Measurements from ENCODE around the gene SMYD1.
A peak's percentile ranks its signal among the peaks of the same experiment; 100 is the strongest.

Gene SMYD1

DNA sequence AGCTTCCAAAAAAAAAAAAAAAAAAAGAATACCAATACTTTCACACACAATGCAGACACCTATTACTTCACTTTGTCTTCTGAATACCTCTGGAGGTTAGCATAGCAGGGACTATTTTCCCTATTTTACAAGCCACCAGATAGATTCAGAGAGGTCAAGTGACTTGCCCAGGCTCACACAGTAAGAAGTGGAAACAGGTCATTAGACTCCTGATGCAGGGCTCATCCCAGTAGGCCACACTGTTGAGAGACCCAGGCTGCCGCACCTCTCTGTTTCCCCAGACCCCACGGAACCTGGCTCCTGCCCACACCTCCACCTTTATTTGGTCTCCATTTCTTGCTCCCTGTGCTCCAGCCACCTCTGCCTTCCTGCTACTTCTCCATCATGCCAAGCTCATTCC lies 19.4 kb downstream of the SMYD1 start:
- no peak for DNase-seq (ENCODE audit: low read depth in 2 of 3, low spot score in 1 of 3)

DNA sequence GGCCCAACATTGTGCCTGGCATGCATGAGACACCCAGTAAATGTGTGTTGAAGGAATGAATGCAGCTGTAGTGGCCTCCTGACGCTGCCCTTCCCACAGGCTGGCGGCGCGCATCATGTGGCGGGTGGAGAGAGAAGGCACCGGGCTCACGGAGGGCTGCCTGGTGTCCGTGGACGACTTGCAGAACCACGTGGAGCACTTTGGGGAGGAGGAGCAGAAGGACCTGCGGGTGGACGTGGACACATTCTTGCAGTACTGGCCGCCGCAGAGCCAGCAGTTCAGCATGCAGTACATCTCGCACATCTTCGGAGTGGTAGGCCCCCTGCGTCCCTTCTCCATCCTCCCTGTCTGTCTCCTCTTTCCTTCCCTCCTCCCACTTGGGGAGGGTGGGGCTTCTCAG lies 20.1 kb downstream of the SMYD1 start:
- no peak for DNase-seq (ENCODE audit: low read depth in 2 of 3, low spot score in 1 of 3)

GRCh38 chr2:88088999-88089398 lies 21.4 kb downstream of the SMYD1 start:
- no peak for DNase-seq (ENCODE audit: low read depth in 2 of 3, low spot score in 1 of 3)

DNA sequence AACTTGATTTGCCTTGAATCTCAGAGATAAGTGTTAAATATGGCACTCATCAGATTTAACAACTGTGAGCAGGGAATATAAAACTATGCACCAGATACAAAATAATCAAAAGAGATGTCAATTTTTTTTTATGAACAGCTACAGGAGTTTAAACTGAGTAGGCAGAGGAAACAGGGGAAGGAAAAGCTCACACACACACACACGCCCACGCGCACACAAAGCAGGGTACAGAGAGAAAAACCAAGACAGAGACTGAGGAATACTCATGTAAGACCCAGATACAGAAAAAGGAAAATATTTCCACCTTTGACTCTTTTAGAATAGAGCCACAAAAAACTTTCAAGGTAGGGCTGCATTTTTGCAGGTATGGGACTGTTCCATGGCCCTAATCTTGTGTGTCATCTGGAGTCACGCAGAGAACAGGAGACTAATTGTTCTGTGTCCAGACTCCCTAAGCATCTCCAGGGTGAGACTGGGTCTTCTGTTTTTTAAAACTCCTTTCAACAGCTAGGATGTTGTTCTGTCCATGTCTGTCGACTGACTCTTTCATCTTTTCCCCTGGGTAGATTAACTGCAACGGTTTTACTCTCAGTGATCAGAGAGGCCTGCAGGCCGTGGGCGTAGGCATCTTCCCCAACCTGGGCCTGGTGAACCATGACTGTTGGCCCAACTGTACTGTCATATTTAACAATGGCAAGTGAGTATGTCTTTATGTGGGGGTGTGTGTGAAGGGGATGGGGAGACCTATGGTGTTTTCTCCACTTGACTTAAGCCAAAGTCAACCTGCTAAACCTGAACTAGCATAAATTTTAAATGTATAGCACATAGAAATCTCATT lies 23.0 kb downstream of the SMYD1 start:
- peak in 2 of 3 donors; percentile 8 for DNase-seq (ENCODE audit: low read depth in 2 of 3, low spot score in 1 of 3)

- DNase-seq (ENCODE audit: low read depth in 2 of 3, low spot score in 1 of 3): no peak
Observed at GRCh38 chr2:88091943-88092342, 24.3 kb downstream of the SMYD1 start.

- no peak for DNase-seq (ENCODE audit: low read depth in 2 of 3, low spot score in 1 of 3)
Observed at GRCh38 chr2:88092773-88093172, 25.1 kb downstream of the SMYD1 start.

DNA sequence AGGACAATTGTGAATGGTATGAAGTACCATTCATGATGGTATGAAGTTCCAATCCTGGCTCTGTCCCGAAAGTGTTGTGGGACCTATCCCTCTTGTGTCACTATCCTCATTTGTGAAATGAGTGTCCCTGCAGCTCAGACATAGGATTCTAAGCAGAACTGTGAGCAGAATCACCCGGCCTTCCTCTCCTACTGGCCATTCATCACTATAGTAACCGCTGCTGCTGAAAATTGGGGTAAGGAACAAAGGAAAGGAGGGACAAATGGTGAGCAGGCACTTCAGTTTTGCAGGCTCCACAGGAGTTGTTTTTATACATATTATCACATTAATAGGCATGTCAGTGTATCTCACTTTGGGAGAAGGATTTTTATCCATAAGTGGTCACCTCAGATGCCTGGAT lies 27.4 kb downstream of the SMYD1 start:
- no peak for DNase-seq (ENCODE audit: low read depth in 2 of 3, low spot score in 1 of 3)

DNA sequence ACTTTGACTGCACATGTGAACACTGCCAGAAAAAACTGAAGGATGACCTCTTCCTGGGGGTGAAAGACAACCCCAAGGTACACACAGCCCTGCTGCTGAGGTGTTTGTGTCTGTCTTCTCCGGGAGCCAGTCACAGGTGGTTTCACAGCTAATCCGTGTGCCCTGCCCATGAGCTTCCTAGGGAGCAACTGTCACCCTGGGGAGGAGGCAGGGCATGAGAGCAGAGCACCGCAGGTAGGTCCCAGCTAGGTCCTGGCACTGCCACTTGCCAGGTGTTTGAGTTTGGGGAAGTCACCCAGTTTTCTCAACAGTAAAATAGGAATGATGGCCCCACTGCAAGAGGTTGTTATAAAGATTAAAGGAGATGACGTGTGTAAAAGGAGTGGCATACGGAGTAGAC lies 29.1 kb downstream of the SMYD1 start:
- DNase-seq (ENCODE audit: low read depth in 2 of 3, low spot score in 1 of 3): no peak

- no peak for DNase-seq (ENCODE audit: low read depth in 2 of 3, low spot score in 1 of 3)
Observed at GRCh38 chr2:88097192-88097591, 29.6 kb downstream of the SMYD1 start.

- DNase-seq (ENCODE audit: low read depth in 2 of 3, low spot score in 1 of 3): no peak
Observed at GRCh38 chr2:88097891-88098557, 30.4 kb downstream of the SMYD1 start.

DNA sequence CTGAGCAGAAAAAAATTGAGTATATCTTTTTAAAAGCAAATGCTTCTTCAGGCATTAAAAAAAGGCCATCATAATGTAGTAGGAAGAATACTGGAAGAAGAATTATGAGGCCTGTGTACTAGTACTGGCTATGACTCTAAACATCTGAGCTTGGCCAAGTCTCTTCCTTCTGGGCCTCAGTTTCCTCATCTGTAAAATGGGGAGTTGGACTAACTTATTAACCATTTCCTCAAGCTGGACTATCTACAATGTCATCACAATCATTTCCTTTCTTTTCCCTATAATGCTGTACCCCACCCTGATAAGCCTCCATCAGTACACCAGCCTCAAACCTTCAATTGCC lies 30.9 kb downstream of the SMYD1 start:
- no peak for DNase-seq (ENCODE audit: low read depth in 2 of 3, low spot score in 1 of 3)

DNA sequence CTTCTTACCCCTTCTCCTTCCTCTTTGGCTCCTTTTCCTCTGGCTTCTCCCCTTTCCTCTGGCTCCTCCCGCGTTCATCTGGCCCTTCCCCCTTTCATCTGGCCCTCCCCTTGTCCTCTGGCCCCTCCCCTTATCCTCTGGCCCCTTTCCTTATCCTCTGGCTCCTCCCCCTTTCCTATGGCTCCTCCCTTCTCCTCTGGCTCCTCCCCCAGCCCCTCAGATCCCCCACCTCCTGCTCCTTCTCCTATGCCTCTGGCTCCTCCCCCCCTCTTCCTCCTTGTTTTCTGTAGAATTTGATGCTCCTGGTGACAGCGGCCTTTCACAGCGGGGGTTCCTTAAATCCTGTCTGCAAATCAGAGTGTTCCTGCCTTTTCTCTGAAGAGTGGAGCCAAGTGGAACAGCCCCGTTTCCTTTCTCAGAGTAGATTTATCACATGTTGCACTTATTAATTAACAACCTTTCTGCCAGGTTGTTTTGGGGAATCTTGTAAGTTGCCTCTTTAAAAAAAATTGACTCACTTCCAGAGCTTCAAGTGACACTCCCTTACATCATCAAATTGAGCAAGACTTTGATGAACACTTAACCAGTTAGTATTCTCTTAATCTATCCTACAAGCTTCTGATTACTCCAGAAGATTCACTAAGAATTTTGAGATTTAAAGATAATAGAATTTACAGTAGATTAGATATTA lies 32.3 kb downstream of the SMYD1 start:
- no peak for DNase-seq (ENCODE audit: low read depth in 2 of 3, low spot score in 1 of 3)

GRCh38 chr2:88100489-88100858 lies 32.8 kb downstream of the SMYD1 start:
- no peak for DNase-seq (ENCODE audit: low read depth in 2 of 3, low spot score in 1 of 3)

DNA sequence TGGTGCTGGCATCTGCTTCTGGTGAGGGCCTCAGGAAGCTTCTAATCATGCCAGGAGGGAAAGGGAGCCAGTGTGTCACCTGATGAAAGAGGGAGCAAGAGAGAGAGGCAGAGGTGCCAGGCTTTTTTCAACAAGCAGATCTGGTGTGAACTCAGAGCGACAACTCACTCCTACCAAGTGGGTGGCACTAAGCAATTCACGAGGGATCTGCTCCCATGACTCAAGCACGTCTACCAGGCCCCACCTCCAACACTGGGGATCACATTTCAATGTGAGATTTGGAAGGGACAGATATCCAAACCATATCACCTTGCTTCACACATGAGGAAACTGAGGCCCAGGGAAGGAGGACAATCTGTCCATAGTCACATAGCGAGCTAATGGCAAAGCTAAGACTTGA lies 41.2 kb downstream of the SMYD1 start:
- DNase-seq (ENCODE audit: low read depth in 2 of 3, low spot score in 1 of 3): no peak

DNA sequence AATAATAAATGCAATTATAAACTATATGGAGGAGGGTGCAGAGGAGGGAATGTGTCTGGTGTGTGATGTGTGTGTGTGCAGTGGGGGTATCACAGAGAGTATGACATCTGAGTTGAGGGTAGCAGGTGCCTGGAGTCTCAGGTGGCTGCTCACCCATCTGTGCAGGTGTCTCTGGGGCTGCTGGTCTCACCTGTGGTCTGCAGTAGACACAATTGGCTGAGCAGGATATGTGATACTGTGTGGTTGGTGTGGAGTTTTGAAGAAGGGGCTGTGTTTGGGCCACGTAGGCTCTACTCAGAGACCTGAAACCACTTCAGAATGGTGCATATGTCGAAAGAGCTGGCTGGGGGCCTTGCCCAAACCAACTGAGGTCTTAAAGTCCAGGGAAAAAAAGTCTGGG lies 43.2 kb downstream of the SMYD1 start:
- DNase-seq (ENCODE audit: low read depth in 2 of 3, low spot score in 1 of 3): no peak

GRCh38 chr2:88113069-88113468 lies 45.4 kb downstream of the SMYD1 start:
- no peak for DNase-seq (ENCODE audit: low read depth in 2 of 3, low spot score in 1 of 3)

GRCh38 chr2:88114889-88115288 lies 47.3 kb downstream of the SMYD1 start:
- no peak for DNase-seq (ENCODE audit: low read depth in 2 of 3, low spot score in 1 of 3)

DNA sequence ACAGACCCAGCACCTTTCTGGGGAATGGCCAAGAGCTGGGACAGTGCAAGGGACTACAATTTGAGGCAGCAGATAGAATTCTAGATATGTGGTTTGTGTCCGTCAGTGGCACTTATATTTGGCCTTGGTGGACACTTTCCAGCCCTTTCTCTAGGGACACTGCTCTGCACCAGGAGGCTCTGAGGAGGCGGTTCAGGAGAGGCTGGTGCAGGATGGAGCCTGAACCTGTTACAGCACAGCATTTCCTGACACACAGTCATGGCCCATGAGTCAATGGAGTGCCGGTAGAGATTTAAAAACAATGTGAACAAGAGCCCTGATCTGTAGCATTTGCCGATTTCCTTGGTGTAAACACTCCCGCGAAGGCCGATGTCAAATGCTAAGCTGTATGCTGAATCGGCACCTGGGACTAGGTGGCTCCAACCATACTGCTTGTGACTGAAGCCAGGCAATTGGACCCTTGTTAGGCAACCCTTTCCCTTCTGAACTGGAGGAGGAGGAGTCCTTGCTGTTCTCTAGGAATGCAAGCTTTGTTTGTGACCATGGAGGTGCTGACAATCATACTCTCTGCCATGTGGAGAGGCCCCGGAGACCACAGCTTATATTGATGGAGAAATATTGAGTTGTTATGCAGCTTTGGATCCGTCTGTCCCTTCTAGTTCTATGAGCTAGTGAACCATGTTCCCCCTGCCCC lies 48.3 kb downstream of the SMYD1 start:
- DNase-seq (ENCODE audit: low read depth in 2 of 3, low spot score in 1 of 3): no peak

DNA sequence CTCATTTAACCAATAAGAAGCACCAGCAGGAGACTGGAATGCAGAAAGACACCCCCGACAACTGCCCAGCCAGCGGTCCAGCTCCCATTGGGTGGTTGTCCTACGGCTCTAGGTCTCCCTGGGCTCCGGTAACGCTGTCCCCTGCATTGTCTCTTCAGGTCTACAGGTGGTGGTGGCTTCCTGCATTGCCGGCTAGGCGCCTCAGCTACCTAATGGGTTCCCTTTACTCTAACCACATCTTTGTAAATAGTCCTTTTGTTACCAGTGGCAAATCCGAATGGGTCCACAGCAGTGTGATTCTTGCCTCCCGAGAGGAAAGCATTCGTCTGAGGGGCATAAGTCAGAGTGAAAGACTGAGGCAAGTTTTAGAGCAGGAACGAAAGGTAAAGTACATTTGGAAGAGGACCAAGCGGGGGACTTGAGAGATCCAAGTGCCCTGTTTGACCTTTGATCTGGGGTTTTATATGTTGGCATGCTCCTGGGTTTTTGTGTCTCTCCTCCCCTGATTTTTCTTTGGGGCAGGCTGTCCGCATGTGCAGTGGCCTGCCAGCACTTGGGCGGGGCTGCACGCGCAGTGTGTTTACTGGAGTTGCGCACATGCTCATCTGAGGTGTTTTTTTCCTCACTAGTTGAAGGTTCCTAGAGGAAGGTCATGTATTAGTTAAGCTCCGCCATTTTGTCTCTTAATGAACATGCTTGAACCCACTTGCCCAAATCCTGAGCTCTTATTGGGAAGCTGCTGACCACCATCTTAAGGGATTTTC lies 49.2 kb downstream of the SMYD1 start:
- DNase-seq (ENCODE audit: low read depth in 2 of 3, low spot score in 1 of 3): no peak

GRCh38 chr2:88117973-88118372 lies 50.3 kb downstream of the SMYD1 start:
- no peak for DNase-seq (ENCODE audit: low read depth in 2 of 3, low spot score in 1 of 3)

DNA sequence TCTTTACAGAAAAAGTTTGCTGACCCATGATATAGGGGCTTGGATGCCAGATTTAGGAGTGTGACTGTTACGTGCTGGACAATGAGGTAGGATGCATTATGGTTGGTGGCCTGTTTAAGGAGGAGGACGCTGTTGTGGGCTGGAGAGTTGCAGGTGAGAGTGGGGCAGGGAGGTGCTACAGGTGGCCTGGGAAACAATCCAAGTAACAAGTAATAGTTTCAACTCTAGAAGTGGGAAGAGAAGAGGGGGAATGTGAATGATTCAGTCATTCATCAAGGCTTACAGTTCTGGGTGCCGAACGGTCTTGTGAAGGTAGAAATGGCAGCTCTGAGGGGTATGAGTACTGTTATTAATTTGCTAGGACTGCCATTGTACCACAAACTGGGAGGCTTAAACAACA lies 54.1 kb downstream of the SMYD1 start:
- DNase-seq (ENCODE audit: low read depth in 2 of 3, low spot score in 1 of 3): no peak

Data from stimulated activated CD4-positive, alpha-beta T cell treated with anti-CD3 and anti-CD28 coated beads, Interleukin-12 subunit alpha, Interleukin-12 subunit beta, amount 100 ng/mL, for 48 hours (primary cell).